Measurements from ENCODE around the gene DDX24. TPM values are rescaled to one million over a fixed set of nuclear protein-coding genes. Genes with fewer than 3 reads are reported as not detected.

Gene DDX24
- total and polyA plus RNA-seq, 9 of the 15 experiments (the other 6 are each of a cell fraction or from before 2014, with no cell fraction given): 82.4 to 175 (median 122) TPM

DNA sequence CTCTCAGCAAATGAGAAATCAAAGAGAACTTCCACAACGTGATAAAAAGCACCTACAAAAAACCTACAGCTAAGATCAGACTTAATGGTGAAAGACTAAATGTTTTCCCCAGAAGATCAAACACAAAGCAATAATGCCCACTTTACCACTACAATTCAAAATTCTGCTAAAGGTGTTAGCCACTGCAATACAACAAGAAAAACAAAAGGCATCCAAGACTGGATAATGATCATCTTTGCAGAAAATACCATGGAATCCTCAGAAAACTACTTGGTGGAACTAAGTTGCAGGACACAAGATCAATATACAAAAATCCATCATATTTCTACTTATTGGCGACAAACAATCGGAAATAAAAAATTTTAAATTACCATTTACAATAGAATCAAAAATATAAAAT lies 6.5 kb downstream of the DDX24 start:
- BruUV-seq (replicated peaks): no TSS peak
- Histone ChIP-seq H4K20me1 (replicated peaks; ENCODE audit: control insufficient read depth, insufficient read depth, low read length) (peaks cover 9% of the 10 kb centered on the region), H3K79me2 (ENCODE audit: control insufficient read depth, insufficient read depth, low read length) (peaks cover 95% of the 10 kb centered on the region), H3K9ac (ENCODE audit: insufficient read depth in 1 of 2, low read depth in 2 of 2, low read length in 2 of 2) (no peak overlapping the region), H3K9me3 (replicated peaks; ENCODE audit: control insufficient read depth, insufficient read depth, low read depth, low read length) (no peaks in the 10 kb centered on the region; the same call in 1 of the 2 replicates), H3K4me1 (replicated peaks in 1 of 2; ENCODE audit: control insufficient read depth in 2 of 2, insufficient read depth in 2 of 2, low read length in 2 of 2) (peaks cover 0 to 13% of the 10 kb centered on the region in 2 experiments; a peak in 3 of 5 replicates), H3K27me3 (ENCODE audit: control insufficient read depth in 2 of 2, insufficient read depth in 2 of 2, low read length in 2 of 2) (no peaks in the 10 kb centered on the region), H3K9me1 (ENCODE audit: control insufficient read depth, insufficient read depth, low read length) (no peaks in the 10 kb centered on the region), H3K4me3 (no peak overlapping the region), H3K4me2 (ENCODE audit: insufficient read depth, low read length) (no peak overlapping the region), H2AFZ (ENCODE audit: low read depth, low read length) (no peak overlapping the region), H3K27ac (ENCODE audit: extremely low read depth, low read depth, low read length) (no peak overlapping the region), H3K36me3 (ENCODE audit: control insufficient read depth, insufficient read depth, low read length) (peaks cover 31% of the 10 kb centered on the region)
- WGBS (ENCODE audit: insufficient coverage, low coverage, missing lambda C conversion rate): 100% methylated on average over 3 of the region's 3 CpGs
- FAIRE-seq (no peak), ATAC-seq (no peak), DNase-seq (ENCODE audit: extremely low read depth in 1 of 4, low spot score in 3 of 4) (no peak)
- intact Hi-C loops (cut with micrococcal nuclease): no loop called here
- ChIA-PET POLR2A (no interaction called here), CTCF (ENCODE audit: low intra/inter-chr PET ratio) (no interaction called here)
- in situ Hi-C loops (cut with MboI): no loop called here
- TF ChIP-seq TRIM24 (IDR thresholded peaks at IDR 0.05) (0 out of 4 replicates have a peak, but pooled peaks have one; percentile 29 to 34), CBX3 (IDR thresholded peaks at IDR 0.05; ENCODE audit: borderline replicate concordance in 1 of 2, low read length in 2 of 2) (peak in 1 of 2 experiments; percentile 26; a peak in 1 of 3 replicates), SREBF2 (CRISPR knock-in tag; IDR thresholded peaks at IDR 0.05) (no peak), BMI1 (IDR thresholded peaks at IDR 0.05; ENCODE audit: low read length) (no peak), TRIM28 (IDR thresholded peaks at IDR 0.05) (peak; percentile 62; the same call in 1 of the 2 replicates), ZNF12 (CRISPR knock-in tag; IDR thresholded peaks at IDR 0.05) (no peak)
- TF ChIP-seq, protein P1, sequence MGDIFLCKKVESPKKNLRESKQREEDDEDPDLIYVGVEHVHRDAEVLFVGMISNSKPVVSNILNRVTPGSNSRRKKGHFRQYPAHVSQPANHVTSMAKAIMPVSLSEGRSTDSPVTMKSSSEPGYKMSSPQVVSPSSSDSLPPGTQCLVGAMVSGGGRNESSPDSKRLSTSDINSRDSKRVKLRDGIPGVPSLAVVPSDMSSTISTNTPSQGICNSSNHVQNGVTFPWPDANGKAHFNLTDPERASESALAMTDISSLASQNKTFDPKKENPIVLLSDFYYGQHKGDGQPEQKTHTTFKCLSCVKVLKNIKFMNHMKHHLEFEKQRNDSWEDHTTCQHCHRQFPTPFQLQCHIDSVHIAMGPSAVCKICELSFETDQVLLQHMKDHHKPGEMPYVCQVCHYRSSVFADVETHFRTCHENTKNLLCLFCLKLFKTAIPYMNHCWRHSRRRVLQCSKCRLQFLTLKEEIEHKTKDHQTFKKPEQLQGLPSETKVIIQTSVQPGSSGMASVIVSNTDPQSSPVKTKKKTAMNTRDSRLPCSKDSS (IDR thresholded peaks at IDR 0.05; ENCODE audit: low read depth, partially characterized antibody): peak; percentile 28
